Adrenal gland (tissue), 12 donors: ENCODE results near the gene APBA2. TPM values are rescaled to one million over a fixed set of nuclear protein-coding genes. Genes with fewer than 3 reads are reported as not detected.
"Not testable (repeated sequence)": the region's sequence is repeated elsewhere in the genome, so short reads cannot be mapped to it uniquely, and the experiment has no call there.

ENCODE experiments used
- DNase-seq, 7 donors: peaks; one replicate each; pipeline ENCODE4 v3.0.0-alpha.2; 2019 to 2020
- H3K27ac ChIP-seq, 5 donors: fragments of 200-600 bp; sonication (generic) in 4 of 5; 1 replicate in 3 of 5; 2 replicates in 2 of 5; pipeline versions ENCODE4 v1.5.1 to v1.8.0; 2016 to 2020; ENCODE audit warnings: mild to moderate bottlenecking in 1 of 5
- H3K27me3 ChIP-seq: fragments of 200-600 bp; 2 replicates; pipeline ENCODE4 v1.8.0; 2021
- H3K36me3 ChIP-seq, 2 donors: fragments of 200-600 bp; replicated peaks in 1 of 2; 1 replicate in 1 of 2; 2 replicates in 1 of 2; pipeline versions ENCODE4 v1.5.1 to v1.8.0; 2018 to 2022
- H3K4me1 ChIP-seq, 2 donors: fragments of 200-600 bp; replicated peaks in 1 of 2; 1 replicate in 1 of 2; 2 replicates in 1 of 2; pipeline versions ENCODE4 v1.5.1 to v1.8.0; 2018 to 2021
- H3K4me3 ChIP-seq, 4 donors: fragments of 200-600 bp; sonication (generic) in 3 of 4; one replicate each; pipeline ENCODE4 v1.5.1; 2016 to 2018
- H3K9me3 ChIP-seq, 3 donors: fragments of 200-600 bp; sonication (generic) in 1 of 3; replicated peaks in 1 of 3; 1 replicate in 2 of 3; 2 replicates in 1 of 3; pipeline versions ENCODE4 v1.5.1 to v1.8.0; 2016 to 2021
- CTCF ChIP-seq, 6 experiments: fragments of 450-650 bp in 4 of 6; fragments of 200-600 bp in 2 of 6; sonication (generic) in 1 of 6; IDR thresholded peaks; 1 replicate in 5 of 6; 2 replicates in 1 of 6; pipeline versions ENCODE4 v1.5.1 to v1.8.0; 2016 to 2021; ENCODE audit warnings: antibody characterized with exemption in 6 of 6, mild to moderate bottlenecking in 2 of 6, moderate library complexity in 1 of 6
- POLR2A ChIP-seq, 2 donors: fragments of 450-650 bp; IDR thresholded peaks; one replicate each; pipeline ENCODE4 v1.6.1; 2017; ENCODE audit warnings: antibody characterized with exemption in 2 of 2, mild to moderate bottlenecking in 2 of 2, moderate library complexity in 1 of 2
- whole genome bisulfite sequencing, 4 donors: extraction: QIAGEN DNeasy Blood & Tissue Kit in 2 of 4; methylation state at CpG; one replicate each; pipeline versions ENCODE4 v1.1.5 to v1.1.7; 2013 to 2017; 5-methylcytosine and 5-hydroxymethylcytosine counted together
- intact Hi-C, 2 donors: fragments of 100-400 bp; cut with DNase I; formaldehyde crosslinking; loops; one replicate each; pipeline versions ENCODE4 v1.14.1 to v1.15.0; 2022 to 2023
- polyA plus RNA-seq, 3 donors: library from polyadenylated mRNA; stranded (reverse); fragments of 200-250 nt in 2 of 3; fragments of 350-450 nt in 1 of 3; fragmentation: Illumina TruSeq in 1 of 3; extraction: RNeasy Lipid Tissue Mini Kit (QIAGEN cat#74804) in 1 of 3; gene quantifications; one replicate each; pipeline ENCODE4 v1.2.3, GENCODE V29; 2013 to 2014
- total RNA-seq, 9 donors: library from RNA; depleted of rRNA in 4 of 9; stranded (reverse); fragments of >200 nt in 4 of 9; fragments of 120-200 nt in 1 of 9; fragmentation: NEBNext Ultra II Directional in 1 of 9; extraction: Animal tissue kit (Norgen Biotek cat#: 25700) in 1 of 9; gene quantifications; one replicate each; pipeline versions ENCODE4 v1.1.0 to v1.2.4, GENCODE V29; 2013 to 2023
- donor health status: healthy with polysubstance abuse.
- donor health status: Bipolar disorder and iron deficiency.
- donor health status: DM: yes; HTN: yes; CAD: no.
- donor health status: DM: no; HTN: no; CAD: no.
- donor health status: DM: no; HTN: no; CAD: no.
- donor health status: DM: yes; HTN: yes; CAD: no.

APBA2 gene
- total and polyA plus RNA-seq, 12 donors: 2.1 to 13.2 (median 4.7) TPM

- H3K36me3 ChIP-seq, intact Hi-C loops, H3K4me1 ChIP-seq, DNase-seq, H3K27me3 ChIP-seq, H3K27ac ChIP-seq, H3K4me3 ChIP-seq, H3K9me3 ChIP-seq: not testable (repeated sequence)
- WGBS, 4 donors: 95 to 97% (median 96%) methylated on average over 13 to 25 of the region's 31 CpGs; no CpG with 5 or more reads in 1 of the 4 donors
These were observed 36.0 kb upstream of the APBA2 start for GRCh38 chr15:28849766-28850165.

DNA sequence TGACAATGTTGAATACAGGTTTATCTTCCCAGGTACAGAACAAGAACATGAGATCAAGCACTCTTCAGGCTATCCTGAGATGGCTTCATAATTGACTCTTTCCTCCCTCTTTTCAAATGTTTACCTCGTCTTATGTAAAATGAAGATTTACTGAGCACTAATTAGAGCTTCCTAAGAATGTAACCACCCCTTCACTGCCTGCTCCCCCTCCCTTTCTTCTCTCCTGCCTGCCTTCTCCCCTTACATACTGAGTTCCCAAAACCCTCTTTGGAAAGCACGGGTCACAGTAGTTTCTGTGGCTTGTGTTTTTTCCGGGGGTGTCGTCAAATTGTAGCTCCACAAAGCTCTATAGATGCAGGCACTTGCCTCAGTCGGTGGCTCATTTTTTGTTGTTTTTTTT, 32.1 kb upstream of the APBA2 start:
- H3K4me1 ChIP-seq, H3K27ac ChIP-seq, DNase-seq, H3K36me3 ChIP-seq, intact Hi-C loops, H3K4me3 ChIP-seq, H3K9me3 ChIP-seq, H3K27me3 ChIP-seq: not testable (repeated sequence)
- 59 to 68% (median 67%) methylated on average over 5 of the region's 5 CpGs for WGBS, 4 donors

DNA sequence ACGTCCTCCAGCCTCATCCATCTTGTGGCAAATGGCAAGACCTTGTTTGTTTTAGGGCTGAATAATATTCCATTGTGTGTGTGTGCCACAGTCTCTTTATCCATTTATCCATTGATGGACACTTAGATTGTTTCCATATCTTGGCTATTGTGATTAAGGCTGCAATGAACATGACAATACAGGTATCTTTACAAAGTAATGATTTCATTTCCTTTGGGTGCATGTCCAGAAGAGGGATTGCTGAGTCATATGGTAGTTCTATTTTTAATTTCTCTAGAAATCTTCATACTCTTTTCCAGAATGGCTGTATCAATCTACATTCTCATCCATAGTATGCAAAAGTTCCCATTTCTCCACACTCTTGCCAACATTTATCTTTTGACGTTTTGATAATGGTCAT, 31.2 kb upstream of the APBA2 start:
- H3K4me3 ChIP-seq, H3K27ac ChIP-seq, intact Hi-C loops, DNase-seq, H3K27me3 ChIP-seq, H3K36me3 ChIP-seq, H3K9me3 ChIP-seq, H3K4me1 ChIP-seq: not testable (repeated sequence)
- 75 to 80% (median 77%) methylated on average over 2 of the region's 2 CpGs for WGBS, 4 donors

GRCh38 chr15:28861031-28861534, 24.7 kb upstream of the APBA2 start:
- H3K27ac ChIP-seq: no peak overlapping the region
- peak in 1 of 7 donors; percentile 17 for DNase-seq
- 78 to 86% (median 81%) methylated on average over 11 to 16 of the region's 16 CpGs for WGBS, 4 donors
- H3K4me1 ChIP-seq: no peaks in the 10 kb centered on the region
- H3K9me3 ChIP-seq: no peaks in the 10 kb centered on the region
- no peak overlapping the region for H3K4me3 ChIP-seq
- intact Hi-C loops: no loop called here
- H3K27me3 ChIP-seq: no peaks in the 10 kb centered on the region
- H3K36me3 ChIP-seq: no peaks in the 10 kb centered on the region
- TF ChIP-seq POLR2A (IDR thresholded peaks at IDR 0.05) (no peak), CTCF (IDR thresholded peaks at IDR 0.05) (no peak)

DNA sequence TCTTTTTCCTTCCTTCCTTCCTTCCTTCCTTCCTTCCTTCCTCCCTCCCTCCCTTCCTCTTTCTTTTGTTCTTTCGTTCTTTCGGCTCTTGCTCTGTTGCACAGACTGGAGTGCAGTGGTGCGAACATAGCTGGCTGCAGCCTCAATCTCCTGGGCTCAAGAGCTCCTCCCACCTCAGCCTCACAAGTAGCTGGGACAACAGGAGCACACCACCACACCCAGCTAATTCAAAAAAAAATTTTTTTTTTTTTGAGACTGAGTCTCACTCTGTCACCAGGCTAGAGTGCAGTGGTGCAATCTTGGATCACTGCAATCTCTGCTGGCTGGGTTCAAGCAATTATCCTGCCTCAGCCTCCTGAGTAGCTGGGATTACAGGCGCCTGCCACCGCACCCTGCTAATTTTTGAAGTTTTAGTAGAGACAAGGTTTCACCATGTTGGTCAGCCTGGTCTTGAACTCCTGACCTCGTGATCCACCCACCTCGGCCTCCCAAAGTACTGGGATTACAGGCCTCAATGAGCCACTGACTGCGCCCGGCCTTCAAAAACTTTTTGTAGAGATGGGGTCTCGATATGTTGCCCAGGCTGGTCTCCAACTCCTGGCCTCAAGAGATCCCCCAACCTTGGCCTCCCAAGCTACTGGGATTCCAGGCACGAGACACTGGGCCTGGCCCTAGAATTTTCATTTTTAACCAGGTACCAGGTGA, 24.0 kb upstream of the APBA2 start:
- H3K4me3 ChIP-seq, H3K36me3 ChIP-seq, DNase-seq, H3K4me1 ChIP-seq, H3K9me3 ChIP-seq, H3K27me3 ChIP-seq, H3K27ac ChIP-seq, intact Hi-C loops: not testable (repeated sequence)
- 91 to 92% (median 92%) methylated on average over 10 to 11 of the region's 11 CpGs for WGBS, 4 donors

- Histone ChIP-seq H3K9me3 (no peaks in the 10 kb centered on the region), H3K4me3 (no peak overlapping the region), H3K27me3 (no peaks in the 10 kb centered on the region), H3K4me1 (no peaks in the 10 kb centered on the region), H3K27ac (no peak overlapping the region), H3K36me3 (no peaks in the 10 kb centered on the region)
- intact Hi-C loops: no loop called here
- DNase-seq: no peak
- WGBS, 4 donors: 70 to 76% (median 76%) methylated on average over 8 to 9 of the region's 9 CpGs
- TF ChIP-seq CTCF (IDR thresholded peaks at IDR 0.05) (no peak), POLR2A (IDR thresholded peaks at IDR 0.05) (no peak)
These were observed 16.9 kb upstream of the APBA2 start for GRCh38 chr15:28868744-28869345.
